Loucy (cell line): ENCODE results near the gene ATP1B3.

Experiments
- H2AFZ ChIP-seq: fragments of 200-600 bp; sonication (generic); 2 replicates; pipeline ENCODE4 v1.6.0; 2016; ENCODE audit warnings: antibody characterized with exemption, mild to moderate bottlenecking, low read length, moderate library complexity
- H3F3A ChIP-seq: fragments of 200-600 bp; 2 replicates; pipeline ENCODE4 v1.6.0; 2016; ENCODE audit warnings: antibody characterized with exemption, low read depth, mild to moderate bottlenecking
- H3K27me3 ChIP-seq: fragments of 200-600 bp; sonication (generic); 2 replicates; pipeline ENCODE4 v1.6.1; 2014; ENCODE audit warnings: low read length, mild to moderate bottlenecking; ENCODE audit not compliant: insufficient read depth, poor library complexity, severe bottlenecking
- H3K36me3 ChIP-seq: fragments of 200-600 bp; sonication (generic); 2 replicates; pipeline ENCODE4 v1.6.1; 2016; ENCODE audit warnings: low read length; ENCODE audit not compliant: insufficient read depth
- H3K4me1 ChIP-seq: fragments of 200-600 bp; sonication (generic); 2 replicates; pipeline ENCODE4 v1.5.1; 2014; ENCODE audit warnings: low read length, mild to moderate bottlenecking; ENCODE audit not compliant: insufficient read depth, poor library complexity, severe bottlenecking
- H3K4me2 ChIP-seq: fragments of 200-600 bp; sonication (generic); 2 replicates; pipeline ENCODE4 v1.6.0; 2014; ENCODE audit warnings: antibody characterized with exemption, low read length, low read depth, mild to moderate bottlenecking; ENCODE audit not compliant: poor library complexity, severe bottlenecking
- H3K4me3 ChIP-seq: fragments of 200-600 bp; sonication (generic); 2 replicates; pipeline ENCODE4 v1.5.1; 2014; ENCODE audit warnings: low read length, mild to moderate bottlenecking, mixed read lengths; ENCODE audit not compliant: poor library complexity, severe bottlenecking
- H3K79me2 ChIP-seq: fragments of 200-600 bp; sonication (generic); 2 replicates; pipeline ENCODE4 v1.6.1; 2014; ENCODE audit warnings: low read length; ENCODE audit not compliant: insufficient read depth
- H3K9ac ChIP-seq: fragments of 200-600 bp; sonication (generic); 2 replicates; pipeline ENCODE4 v1.6.0; 2014; ENCODE audit warnings: mild to moderate bottlenecking, low read depth, low read length, moderate library complexity; ENCODE audit not compliant: poor library complexity, severe bottlenecking
- H3K9me2 ChIP-seq: fragments of 200-600 bp; sonication (generic); replicated peaks from 2 replicates; pipeline ENCODE4 v1.6.1; 2016; ENCODE audit warnings: low read depth, low read length, mixed read lengths
- H3K9me3 ChIP-seq: fragments of 200-600 bp; sonication (generic); 2 replicates; pipeline ENCODE4 v1.6.1; 2014; ENCODE audit warnings: mild to moderate bottlenecking, antibody characterized with exemption, low read length, low read depth; ENCODE audit not compliant: insufficient read depth
- H4K20me1 ChIP-seq: fragments of 200-600 bp; sonication (generic); 2 replicates; pipeline ENCODE4 v1.6.0; 2014; ENCODE audit warnings: antibody characterized with exemption, low read length, mild to moderate bottlenecking; ENCODE audit not compliant: insufficient read depth, poor library complexity, severe bottlenecking
- EZH2phosphoT487 ChIP-seq: fragments of 200-600 bp; IDR thresholded peaks from 2 replicates; pipeline ENCODE4 v1.6.1; 2018; ENCODE audit warnings: antibody characterized with exemption, mild to moderate bottlenecking, moderate library complexity, borderline replicate concordance
- TF ChIP-seq, protein P1 (sequence below): fragments of 200-600 bp; sonication (generic); conservative IDR thresholded peaks from 2 replicates; pipeline ENCODE4 v1.5.1; 2014; ENCODE audit warnings: mild to moderate bottlenecking, antibody characterized with exemption, low read length

ATP1B3 gene

DNA sequence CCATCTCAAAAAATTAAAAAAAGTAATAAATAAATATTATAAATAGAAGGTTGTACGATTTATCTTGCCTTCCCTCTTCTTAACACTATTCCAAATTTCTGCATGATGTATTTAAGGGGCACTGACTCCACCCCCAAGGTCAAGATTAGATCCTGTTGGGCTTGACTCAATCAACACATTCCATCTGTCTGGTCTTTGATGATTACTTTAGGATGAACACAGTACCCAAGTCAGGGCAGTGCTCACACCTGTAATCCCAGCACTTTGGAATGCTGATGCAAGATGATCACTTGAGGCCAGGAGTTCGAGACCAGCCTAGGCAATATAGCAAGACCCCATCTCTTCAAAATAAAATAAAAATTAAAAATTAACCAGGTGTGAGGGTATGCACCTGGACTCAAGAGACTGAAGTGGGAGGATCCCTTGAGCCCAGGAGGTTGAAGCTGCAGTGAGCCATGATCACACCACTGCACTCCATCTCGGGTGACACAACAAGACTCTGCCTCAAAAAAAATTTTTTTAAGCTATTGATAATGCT, 14.1 kb upstream of the ATP1B3 start:
- H3K9ac ChIP-seq, result no peak overlapping the region
- TF ChIP-seq, protein P1, sequence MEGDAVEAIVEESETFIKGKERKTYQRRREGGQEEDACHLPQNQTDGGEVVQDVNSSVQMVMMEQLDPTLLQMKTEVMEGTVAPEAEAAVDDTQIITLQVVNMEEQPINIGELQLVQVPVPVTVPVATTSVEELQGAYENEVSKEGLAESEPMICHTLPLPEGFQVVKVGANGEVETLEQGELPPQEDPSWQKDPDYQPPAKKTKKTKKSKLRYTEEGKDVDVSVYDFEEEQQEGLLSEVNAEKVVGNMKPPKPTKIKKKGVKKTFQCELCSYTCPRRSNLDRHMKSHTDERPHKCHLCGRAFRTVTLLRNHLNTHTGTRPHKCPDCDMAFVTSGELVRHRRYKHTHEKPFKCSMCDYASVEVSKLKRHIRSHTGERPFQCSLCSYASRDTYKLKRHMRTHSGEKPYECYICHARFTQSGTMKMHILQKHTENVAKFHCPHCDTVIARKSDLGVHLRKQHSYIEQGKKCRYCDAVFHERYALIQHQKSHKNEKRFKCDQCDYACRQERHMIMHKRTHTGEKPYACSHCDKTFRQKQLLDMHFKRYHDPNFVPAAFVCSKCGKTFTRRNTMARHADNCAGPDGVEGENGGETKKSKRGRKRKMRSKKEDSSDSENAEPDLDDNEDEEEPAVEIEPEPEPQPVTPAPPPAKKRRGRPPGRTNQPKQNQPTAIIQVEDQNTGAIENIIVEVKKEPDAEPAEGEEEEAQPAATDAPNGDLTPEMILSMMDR, result no peak
- no peak for TF ChIP-seq EZH2phosphoT487
- no peak overlapping the region for H3K4me2 ChIP-seq

GRCh38 chr3:141863491-141863890, 13.0 kb upstream of the ATP1B3 start:
- H3K79me2 ChIP-seq, result no peaks in the 10 kb centered on the region
- TF ChIP-seq, protein P1, result no peak
- no peak for TF ChIP-seq EZH2phosphoT487
- H3K4me1 ChIP-seq, result peaks cover 8% of the 10 kb centered on the region
- no peak overlapping the region for H2AFZ ChIP-seq
- H3K36me3 ChIP-seq, result no peaks in the 10 kb centered on the region
- no peak overlapping the region for H3K9ac ChIP-seq
- H4K20me1 ChIP-seq, result no peaks in the 10 kb centered on the region
- no peak overlapping the region for H3K4me2 ChIP-seq
- no peaks in the 10 kb centered on the region for H3F3A ChIP-seq
- H3K9me3 ChIP-seq, result no peaks in the 10 kb centered on the region
- no peaks in the 10 kb centered on the region for H3K9me2 ChIP-seq
- no peak overlapping the region for H3K4me3 ChIP-seq
- no peaks in the 10 kb centered on the region for H3K27me3 ChIP-seq

More for the DNA sequence above, 14.1 kb upstream of the ATP1B3 start:
- Histone ChIP-seq H2AFZ (no peak overlapping the region), H3K4me3 (no peak overlapping the region), H3K9me3 (no peaks in the 10 kb centered on the region), H3K79me2 (no peaks in the 10 kb centered on the region), H3K4me1 (peaks cover 8% of the 10 kb centered on the region), H3K9me2 (no peaks in the 10 kb centered on the region), H3K36me3 (no peaks in the 10 kb centered on the region), H3F3A (no peaks in the 10 kb centered on the region), H3K27me3 (no peaks in the 10 kb centered on the region), H4K20me1 (no peaks in the 10 kb centered on the region)

- Histone ChIP-seq H3K4me1 (peaks cover 8% of the 10 kb centered on the region), H3K4me2 (no peak overlapping the region)
- TF ChIP-seq, protein P1, result no peak
- TF ChIP-seq EZH2phosphoT487, result no peak
Observed at GRCh38 chr3:141864281-141864970, 12.0 kb upstream of the ATP1B3 start.

More at GRCh38 chr3:141864281-141864970, 12.0 kb upstream of the ATP1B3 start:
- Histone ChIP-seq H3K4me3 (no peak overlapping the region), H3F3A (no peaks in the 10 kb centered on the region), H3K9me3 (no peaks in the 10 kb centered on the region), H4K20me1 (no peaks in the 10 kb centered on the region), H3K27me3 (no peaks in the 10 kb centered on the region), H3K79me2 (no peaks in the 10 kb centered on the region), H3K36me3 (no peaks in the 10 kb centered on the region), H2AFZ (0 out of 2 replicates have a peak overlapping the region, but pooled peaks have one; percentile 32), H3K9me2 (no peaks in the 10 kb centered on the region), H3K9ac (no peak overlapping the region)
